ENCODE results near the gene LRP2.

GRCh38 chr2:169080250-169081069, 281.9 kb downstream of the LRP2 start:
- TF ChIP-seq CTCF (conservative IDR thresholded peaks at IDR 0.05; ENCODE audit: low read depth in 2 of 2) (no peak), EZH2phosphoT487 (IDR thresholded peaks at IDR 0.05; ENCODE audit: unreplicated experiment) (no peak), EZH2 (IDR thresholded peaks at IDR 0.05; ENCODE audit: low read depth, unreplicated experiment) (no peak), POLR2AphosphoS5 (IDR thresholded peaks at IDR 0.05; ENCODE audit: low read depth) (no peak), JUNB (IDR thresholded peaks at IDR 0.05; ENCODE audit: unreplicated experiment) (no peak), REST (IDR thresholded peaks at IDR 0.05; ENCODE audit: unreplicated experiment) (no peak), CREB1 (CRISPR knock-in tag; IDR thresholded peaks at IDR 0.05; ENCODE audit: low read depth) (no peak), ZNF462 (CRISPR knock-in tag; IDR thresholded peaks at IDR 0.05) (no peak), NANOG (IDR thresholded peaks at IDR 0.05; ENCODE audit: borderline replicate concordance) (no peak)

Data from GM23338 (cell line).